ENCODE results near the gene KRT33B. TPM values are rescaled to one million over a fixed set of nuclear protein-coding genes. Genes with fewer than 3 reads are reported as not detected.

Gene KRT33B
- total RNA-seq, 2 experiments from 2014 or later = not detected

DNA sequence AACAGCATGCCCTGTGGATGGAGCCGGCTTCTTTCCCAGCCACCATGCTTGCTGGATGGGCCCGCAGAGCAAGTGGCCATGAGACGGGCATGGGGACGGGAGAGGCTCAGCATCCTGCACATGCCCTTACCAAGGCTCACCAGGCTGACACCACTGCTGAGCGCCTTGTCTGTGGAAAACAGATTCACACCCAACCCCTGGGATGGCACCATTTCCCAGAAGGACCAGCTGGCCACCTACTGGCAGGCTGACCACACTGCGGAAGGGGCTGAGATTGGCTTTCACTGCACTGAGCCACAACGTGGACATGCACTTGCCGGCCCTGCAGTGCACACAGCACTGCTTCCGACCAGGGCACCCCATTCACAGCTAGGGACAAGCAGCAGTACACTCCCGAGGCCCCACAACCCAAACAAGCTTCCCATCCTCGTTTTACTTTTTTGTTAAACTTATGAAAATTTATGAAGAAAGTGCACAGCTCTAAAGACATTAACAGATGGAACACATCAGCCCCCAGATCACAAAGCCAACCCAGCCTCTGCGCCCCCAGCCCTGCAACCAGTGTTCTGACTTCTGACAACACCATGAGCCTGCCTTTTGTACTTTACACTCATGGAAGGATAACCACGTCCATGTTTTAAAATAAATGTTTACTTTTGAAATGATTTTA is 40.2 kb downstream of the KRT33B start:
- Mint-ChIP-seq H3K27ac (no peak overlapping the region), H3K4me1 (ENCODE audit: low read depth) (peaks cover 11% of the 10 kb centered on the region), H3K36me3 (ENCODE audit: low read depth) (no peaks in the 10 kb centered on the region), H3K27me3 (ENCODE audit: low read depth) (no peaks in the 10 kb centered on the region), H3K9me3 (ENCODE audit: insufficient read depth) (no peaks in the 10 kb centered on the region), H3K4me3 (no peak overlapping the region)
- POLR2A ChIA-PET = no interaction called here
- peak; percentile 36 for DNase-seq
- CTCF ChIA-PET = interaction anchor here (0.6 to 1.4 kb wide), 4 partner anchors 11 to 930 kb away, joined by 3 read pairs; partner anchors contain the start of gene KRTAP16-1
- ATAC-seq = no peak

DNA sequence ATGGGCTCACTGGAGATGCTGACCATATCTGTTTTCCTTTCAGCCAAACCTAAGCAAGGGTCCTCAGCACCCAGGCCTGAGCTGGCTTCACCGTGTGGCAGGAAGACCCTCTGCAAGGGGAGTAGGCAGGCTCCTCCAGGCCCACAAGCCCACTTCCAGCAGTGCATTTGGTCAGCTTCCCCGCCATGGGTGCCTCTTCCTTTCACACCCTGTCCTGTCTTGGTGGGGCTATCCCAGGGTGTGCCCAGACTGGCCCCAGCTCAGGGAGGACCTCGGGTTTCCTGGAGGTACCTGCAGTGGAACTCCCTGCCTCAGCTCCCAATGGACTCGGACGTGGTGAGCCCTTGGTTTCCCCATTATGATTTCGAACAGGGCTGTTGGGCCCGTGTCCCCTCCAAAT is 41.4 kb downstream of the KRT33B start:
- Mint-ChIP-seq H3K4me3 (no peak overlapping the region), H3K36me3 (ENCODE audit: low read depth) (no peaks in the 10 kb centered on the region), H3K27ac (no peak overlapping the region), H3K27me3 (ENCODE audit: low read depth) (no peaks in the 10 kb centered on the region), H3K4me1 (ENCODE audit: low read depth) (peaks cover 9% of the 10 kb centered on the region), H3K9me3 (ENCODE audit: insufficient read depth) (no peaks in the 10 kb centered on the region)
- ATAC-seq = no peak
- ChIA-PET CTCF (interaction anchor here (0.7 to 1.2 kb wide), 3 partner anchors 11 to 75 kb away, joined by 3 to 4 read pairs (median 3); no protein-coding TSS in a partner anchor), POLR2A (no interaction called here)
- DNase-seq = no peak

DNA sequence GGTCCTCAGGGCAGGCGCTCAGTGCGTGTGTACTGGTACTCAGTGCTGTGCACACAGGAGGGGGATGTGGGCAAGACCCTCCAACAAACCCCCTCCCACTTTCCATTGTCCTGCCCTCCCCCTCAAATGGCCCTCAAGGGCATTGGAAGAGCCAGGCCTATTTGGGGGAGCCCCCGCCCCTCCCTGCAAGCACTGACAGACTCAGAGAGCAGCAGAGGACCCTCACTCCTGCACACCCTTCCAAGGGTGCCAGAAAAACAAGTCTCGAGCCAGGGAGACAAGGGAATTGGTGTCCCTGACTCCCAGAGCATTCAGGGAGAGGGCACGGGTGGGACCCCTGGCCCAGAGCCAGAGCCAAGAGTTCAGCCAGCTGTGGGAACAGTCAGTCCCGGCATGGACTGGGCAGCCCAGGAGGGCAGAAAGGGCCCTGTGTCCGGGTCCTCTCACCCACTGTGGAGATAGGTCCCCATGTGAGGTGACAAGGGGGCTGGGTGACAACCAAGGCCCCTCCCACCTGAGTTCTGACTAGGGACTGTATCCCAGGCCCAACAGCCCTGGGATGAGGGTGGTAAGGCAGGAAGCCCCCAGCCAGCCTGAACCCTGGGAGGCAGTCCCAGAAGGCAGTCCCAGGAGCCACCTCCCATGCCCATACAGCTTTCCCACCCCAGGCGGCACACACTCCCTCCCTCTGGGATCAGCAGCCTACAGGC is 42.0 kb downstream of the KRT33B start:
- Mint-ChIP-seq H3K36me3 (ENCODE audit: low read depth) (no peaks in the 10 kb centered on the region), H3K4me1 (ENCODE audit: low read depth) (peaks cover 9% of the 10 kb centered on the region), H3K9me3 (ENCODE audit: insufficient read depth) (no peaks in the 10 kb centered on the region), H3K27me3 (ENCODE audit: low read depth) (no peaks in the 10 kb centered on the region), H3K4me3 (no peak overlapping the region), H3K27ac (no peak overlapping the region)
- ChIA-PET CTCF (interaction anchor here (1.2 kb wide), 1 partner anchor 13 kb away, joined by 3 read pairs; no protein-coding TSS in a partner anchor), POLR2A (no interaction called here)
- DNase-seq (no peak), ATAC-seq (no peak)

DNA sequence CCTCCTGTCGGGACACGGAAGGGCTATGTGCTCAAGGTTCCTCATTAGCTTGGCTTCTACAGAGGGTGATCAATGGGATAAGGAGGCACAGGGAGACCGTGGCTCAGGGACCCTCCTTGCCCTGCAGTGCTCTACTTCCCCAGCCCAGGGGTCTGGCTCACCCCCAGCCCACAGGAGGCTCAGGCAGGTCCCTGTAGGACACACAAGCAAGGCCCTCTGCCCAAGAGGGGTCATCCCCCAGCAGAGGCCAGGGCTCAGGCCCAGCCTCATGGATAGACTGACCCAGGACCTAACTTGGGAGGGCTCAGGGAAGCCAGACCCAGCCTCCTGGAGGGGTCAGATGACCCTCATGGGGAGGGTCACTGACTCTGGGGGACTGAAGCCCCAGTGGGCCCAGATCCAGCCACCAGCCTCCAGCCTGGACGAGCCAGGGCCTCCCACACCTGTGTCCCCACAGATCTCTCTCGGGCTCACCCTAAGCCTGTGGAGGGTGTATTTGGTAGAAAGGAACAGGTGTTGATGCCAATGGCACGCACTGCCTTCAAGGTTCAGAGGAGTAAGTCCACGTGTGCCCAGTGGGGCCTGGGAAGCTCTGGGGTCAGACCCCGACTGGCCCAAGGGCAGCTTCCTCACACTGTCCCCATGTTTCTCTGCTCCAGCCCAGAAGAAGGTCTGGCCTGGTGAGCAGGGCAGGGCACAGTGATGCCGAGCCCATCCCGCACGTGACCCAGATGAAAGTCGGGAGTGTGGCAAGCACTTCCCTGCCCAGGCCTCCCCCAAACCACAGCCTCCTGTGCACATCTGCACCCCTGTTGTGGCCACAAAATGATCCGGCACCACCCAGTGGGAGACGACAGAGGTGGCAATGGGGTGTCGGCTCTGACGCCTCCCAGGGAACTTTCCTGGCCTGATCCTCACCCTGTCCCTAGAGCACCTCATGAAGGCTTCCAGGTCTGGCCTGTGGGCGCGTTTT is 43.2 kb downstream of the KRT33B start:
- peaks cover 9% of the 10 kb centered on the region for H3K4me1 Mint-ChIP-seq (ENCODE audit: low read depth)
- no peak overlapping the region for H3K27ac Mint-ChIP-seq
- DNase-seq (no peak), ATAC-seq (no peak)
- H3K9me3 Mint-ChIP-seq (ENCODE audit: insufficient read depth) = no peaks in the 10 kb centered on the region
- no peaks in the 10 kb centered on the region for H3K36me3 Mint-ChIP-seq (ENCODE audit: low read depth)
- H3K27me3 Mint-ChIP-seq (ENCODE audit: low read depth) = no peaks in the 10 kb centered on the region
- H3K4me3 Mint-ChIP-seq = no peak overlapping the region
- CTCF ChIA-PET = no interaction called here
- POLR2A ChIA-PET = no interaction called here

DNA sequence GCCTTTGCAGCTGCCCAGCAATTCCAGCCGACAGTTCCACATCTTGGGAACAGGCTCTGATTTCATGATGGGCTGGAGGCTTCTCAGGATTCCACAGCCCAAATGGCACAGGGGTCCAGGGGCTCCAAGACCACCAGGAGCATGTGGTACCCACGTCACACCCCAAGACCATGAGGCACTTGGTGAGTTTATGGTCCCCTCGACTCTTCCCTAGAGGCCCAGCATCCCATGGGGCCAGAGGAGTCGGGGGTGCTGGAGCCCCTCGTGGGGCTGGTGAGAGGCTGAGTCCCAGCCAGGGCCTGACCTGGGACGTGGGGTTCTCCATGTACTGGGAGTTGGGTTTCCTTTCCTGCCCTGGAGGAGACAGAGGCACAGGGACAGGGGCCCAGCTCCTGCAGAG is 44.0 kb downstream of the KRT33B start:
- Mint-ChIP-seq H3K4me1 (ENCODE audit: low read depth) (peaks cover 9% of the 10 kb centered on the region), H3K27me3 (ENCODE audit: low read depth) (no peaks in the 10 kb centered on the region), H3K4me3 (no peak overlapping the region), H3K27ac (no peak overlapping the region), H3K9me3 (ENCODE audit: insufficient read depth) (no peaks in the 10 kb centered on the region), H3K36me3 (ENCODE audit: low read depth) (no peaks in the 10 kb centered on the region)
- ChIA-PET CTCF (no interaction called here), POLR2A (no interaction called here)
- no peak for ATAC-seq
- DNase-seq = no peak

DNA sequence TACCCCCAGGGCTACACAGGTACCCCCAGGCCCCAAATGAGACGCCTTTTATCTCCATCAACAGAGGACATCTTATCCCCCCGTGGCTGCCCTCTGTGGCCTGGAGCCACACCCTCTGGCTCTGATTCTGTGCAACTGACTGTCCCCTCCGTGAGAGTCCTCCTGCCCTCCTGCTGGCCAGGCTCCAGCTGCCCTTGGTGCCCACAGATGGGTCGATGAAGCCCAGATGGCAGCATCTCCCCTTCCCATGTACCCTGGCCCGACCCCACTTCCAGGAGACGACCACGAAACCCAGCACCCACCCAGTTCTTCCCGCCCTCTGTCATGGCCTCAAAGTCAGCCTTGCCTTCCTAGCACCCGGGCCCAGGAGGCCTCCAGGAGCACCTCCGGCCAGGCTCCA is 44.5 kb downstream of the KRT33B start:
- DNase-seq (no peak), ATAC-seq (no peak)
- ChIA-PET CTCF (no interaction called here), POLR2A (no interaction called here)
- Mint-ChIP-seq H3K4me3 (no peak overlapping the region), H3K27me3 (ENCODE audit: low read depth) (no peaks in the 10 kb centered on the region), H3K27ac (no peak overlapping the region), H3K4me1 (ENCODE audit: low read depth) (peaks cover 9% of the 10 kb centered on the region), H3K36me3 (ENCODE audit: low read depth) (no peaks in the 10 kb centered on the region), H3K9me3 (ENCODE audit: insufficient read depth) (no peaks in the 10 kb centered on the region)

DNA sequence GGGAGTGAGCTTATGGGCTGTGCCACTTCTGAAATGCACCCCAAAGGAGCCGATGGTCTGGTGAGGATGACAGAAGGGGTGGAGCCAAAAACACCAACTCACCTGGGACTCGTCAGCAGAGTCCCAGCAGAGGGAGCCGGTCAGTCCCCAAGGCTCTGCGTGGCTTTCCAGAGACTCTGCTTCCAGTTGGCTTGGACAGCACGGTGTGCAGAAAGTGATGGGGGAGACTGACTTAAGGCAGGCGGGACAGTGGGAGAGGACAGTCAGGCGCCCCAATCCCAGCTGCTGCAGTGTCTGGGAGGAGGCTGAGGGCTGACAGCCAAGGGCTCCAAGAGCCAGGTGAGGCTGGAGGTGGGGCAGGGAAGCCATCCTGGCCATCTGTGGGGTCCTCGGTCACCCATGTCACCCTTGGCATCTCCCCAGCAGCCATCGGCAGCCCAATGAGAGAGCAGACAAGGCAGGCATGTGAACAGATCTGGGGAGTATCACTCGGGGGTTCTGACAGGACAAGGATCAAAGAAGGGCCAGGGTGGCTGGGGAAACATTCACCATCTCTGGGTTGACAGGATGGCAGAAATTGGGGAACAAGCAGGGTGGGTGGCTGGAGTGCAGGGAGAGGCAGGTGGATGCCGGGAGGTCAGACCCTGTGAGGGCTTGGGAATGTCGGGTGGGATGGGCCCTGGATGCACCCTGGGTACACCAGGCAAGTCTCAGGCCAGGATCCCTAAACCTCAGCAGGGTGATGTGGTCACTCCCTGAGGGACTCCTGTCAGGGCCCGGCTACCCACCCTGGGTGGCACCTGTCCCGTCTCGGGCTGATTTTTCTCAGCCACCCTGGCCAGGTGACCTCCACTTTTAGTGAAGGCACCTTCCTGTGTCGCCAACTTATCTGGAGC is 45.2 kb downstream of the KRT33B start:
- peak; percentile 12 for ATAC-seq
- Mint-ChIP-seq H3K9me3 (ENCODE audit: insufficient read depth) (peaks cover 4% of the 10 kb centered on the region), H3K4me3 (no peak overlapping the region), H3K36me3 (ENCODE audit: low read depth) (no peaks in the 10 kb centered on the region), H3K27ac (peak overlapping the region; percentile 57), H3K4me1 (ENCODE audit: low read depth) (peaks cover 9% of the 10 kb centered on the region), H3K27me3 (ENCODE audit: low read depth) (no peaks in the 10 kb centered on the region)
- ChIA-PET CTCF (interaction anchor here (3.1 kb wide), 1 partner anchor 15 kb away, joined by 26 read pairs; no protein-coding TSS in a partner anchor), POLR2A (no interaction called here)
- no peak for DNase-seq

DNA sequence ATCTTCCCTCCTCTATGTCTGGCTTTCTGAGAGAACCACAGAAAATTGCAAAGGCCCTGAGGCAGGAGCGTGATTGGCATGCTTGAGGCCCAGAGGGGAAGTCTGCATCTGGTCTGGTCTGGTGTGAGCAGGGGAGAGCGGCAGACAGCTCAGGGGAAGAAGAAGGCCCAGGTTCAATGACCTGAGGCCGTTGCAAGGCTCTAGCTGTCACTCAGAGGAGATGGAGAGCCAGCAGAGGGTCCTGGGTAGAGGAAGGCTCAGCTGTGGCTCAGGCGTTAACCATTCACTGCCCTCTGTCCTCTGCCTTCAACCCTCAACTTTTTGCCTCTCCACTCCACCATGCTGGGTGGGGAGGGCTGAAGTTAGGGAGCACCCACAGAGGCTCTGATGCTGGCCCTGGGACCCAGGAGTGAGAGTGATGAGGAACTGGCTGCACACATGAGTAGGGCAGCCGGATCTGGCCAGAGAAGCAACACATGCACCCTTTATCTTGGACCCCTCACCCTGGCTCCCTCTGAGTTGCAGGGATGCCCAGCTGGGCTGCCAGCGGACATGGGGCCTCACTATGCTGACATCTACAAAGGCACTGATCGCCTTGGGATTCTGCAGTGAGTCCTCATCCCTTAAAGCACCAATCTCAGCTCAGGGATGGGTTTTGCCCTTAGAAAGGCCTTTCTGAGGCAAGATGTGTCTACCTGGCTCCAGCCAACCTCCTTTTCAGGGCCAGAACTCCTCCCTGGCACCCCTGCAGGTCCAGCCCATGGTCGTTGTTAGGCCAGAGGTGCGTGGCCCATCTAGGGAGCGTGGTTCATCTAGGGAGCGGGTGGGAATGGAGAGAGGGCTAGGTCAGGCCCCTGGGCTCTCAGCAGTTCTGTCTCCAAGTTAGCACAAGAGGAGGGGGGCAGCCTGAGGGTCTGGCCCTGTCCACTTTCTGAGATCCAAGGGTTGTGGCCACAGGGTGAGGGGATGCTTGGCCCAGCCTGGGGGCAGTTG is 46.4 kb downstream of the KRT33B start:
- no peaks in the 10 kb centered on the region for H3K27me3 Mint-ChIP-seq (ENCODE audit: low read depth)
- DNase-seq = no peak
- POLR2A ChIA-PET = no interaction called here
- H3K9me3 Mint-ChIP-seq (ENCODE audit: insufficient read depth) = peaks cover 6% of the 10 kb centered on the region
- no peak overlapping the region for H3K4me3 Mint-ChIP-seq
- H3K4me1 Mint-ChIP-seq (ENCODE audit: low read depth) = peaks cover 9% of the 10 kb centered on the region
- CTCF ChIA-PET = interaction anchor here (0.7 to 3.1 kb wide), 36 partner anchors 10 to 708 kb away, joined by 3 to 26 read pairs (median 4); partner anchors contain the start of genes KRT33B, KRT39, KRTAP16-1 and KRTAP29-1
- no peak overlapping the region for H3K27ac Mint-ChIP-seq
- H3K36me3 Mint-ChIP-seq (ENCODE audit: low read depth) = no peaks in the 10 kb centered on the region
- no peak for ATAC-seq

DNA sequence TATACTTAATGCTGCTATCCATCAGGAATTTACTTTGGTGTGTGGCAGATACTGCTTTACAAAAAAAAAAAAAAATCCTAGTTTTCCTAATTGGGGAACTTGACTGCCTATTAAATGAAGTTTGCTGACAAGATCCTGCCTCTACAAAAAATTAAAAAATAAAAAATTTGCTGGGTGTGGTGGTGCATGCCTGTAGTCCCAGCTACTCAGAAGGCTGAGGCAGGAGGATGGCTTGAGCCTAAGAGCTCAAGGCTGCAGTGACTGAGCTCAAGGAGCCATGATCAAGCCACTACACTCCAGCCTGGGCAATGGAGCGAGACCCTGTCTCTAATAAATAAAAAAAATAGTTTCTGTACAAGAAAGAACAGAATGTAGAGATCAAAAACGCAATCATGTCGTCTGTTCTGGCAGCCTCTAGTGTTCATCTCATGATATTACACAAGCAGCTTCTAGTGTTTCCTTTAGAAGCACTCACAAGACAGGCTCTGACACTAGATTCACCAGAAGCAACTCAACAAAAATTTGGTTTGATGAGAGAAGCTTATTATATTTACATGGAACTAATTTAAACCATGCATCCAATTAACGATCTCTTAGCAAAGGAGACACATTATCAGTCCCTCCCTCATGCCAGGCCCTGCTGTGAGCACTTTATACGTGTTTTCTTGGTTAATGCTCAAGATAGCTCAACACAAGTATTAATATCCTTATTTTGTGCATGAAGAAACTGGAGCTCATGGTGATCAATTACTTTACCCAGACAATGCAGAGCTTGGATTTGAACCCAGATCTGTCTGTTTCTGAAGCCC is 47.3 kb downstream of the KRT33B start:
- ChIA-PET POLR2A (no interaction called here), CTCF (interaction anchor here (0.7 to 3.1 kb wide), 39 partner anchors 9 to 707 kb away, joined by 3 to 26 read pairs (median 4); partner anchors contain the start of genes KRT33B, KRT39, KRTAP16-1 and KRTAP29-1)
- Mint-ChIP-seq H3K27me3 (ENCODE audit: low read depth) (no peaks in the 10 kb centered on the region), H3K9me3 (ENCODE audit: insufficient read depth) (peaks cover 6% of the 10 kb centered on the region), H3K4me3 (no peak overlapping the region), H3K4me1 (ENCODE audit: low read depth) (peaks cover 9% of the 10 kb centered on the region), H3K27ac (no peak overlapping the region), H3K36me3 (ENCODE audit: low read depth) (no peaks in the 10 kb centered on the region)
- DNase-seq (no peak), ATAC-seq (peak; percentile 73)

DNA sequence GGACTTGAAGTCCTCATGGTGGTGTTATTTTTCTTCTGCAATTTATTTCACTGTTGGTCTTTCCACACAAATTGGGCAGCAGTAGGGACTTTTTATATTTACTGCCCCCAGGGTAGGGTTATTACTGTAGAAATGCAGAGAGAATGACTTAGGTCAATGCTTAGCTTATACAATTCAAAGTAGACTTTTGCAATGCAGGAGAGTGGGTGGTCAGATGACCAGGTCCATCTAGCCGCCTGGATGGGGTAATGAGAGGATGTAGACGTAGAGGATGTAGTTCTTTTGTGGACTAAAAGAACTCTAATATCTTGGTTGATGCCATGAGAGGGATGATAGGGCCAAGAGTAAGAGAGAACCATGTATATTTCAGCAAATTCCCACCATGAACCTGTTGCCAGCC is 51.4 kb downstream of the KRT33B start:
- H3K36me3 Mint-ChIP-seq (ENCODE audit: low read depth) = no peaks in the 10 kb centered on the region
- POLR2A ChIA-PET = no interaction called here

More for the DNA sequence above, 51.4 kb downstream of the KRT33B start:
- ATAC-seq (no peak), DNase-seq (no peak)
- CTCF ChIA-PET = interaction anchor here (1.4 kb wide), 1 partner anchor 231 kb away, joined by 3 read pairs; no protein-coding TSS in a partner anchor
- H3K4me1 Mint-ChIP-seq (ENCODE audit: low read depth) = no peaks in the 10 kb centered on the region
- no peak overlapping the region for H3K27ac Mint-ChIP-seq
- peaks cover 6% of the 10 kb centered on the region for H3K9me3 Mint-ChIP-seq (ENCODE audit: insufficient read depth)
- peaks cover 2% of the 10 kb centered on the region for H3K27me3 Mint-ChIP-seq (ENCODE audit: low read depth)
- H3K4me3 Mint-ChIP-seq = no peak overlapping the region
